Liver (tissue), 3 donors: ENCODE results near the gene PRMT7.

Experiments
- CTCF ChIP-seq: fragments of 150-350 bp; IDR thresholded peaks from 2 replicates; pipeline ENCODE4 v1.5.1; 2017; ENCODE audit warnings: improper control_type of control experiment, low read depth, low read length; ENCODE audit not compliant: missing input control
- MAX ChIP-seq: IDR thresholded peaks from 2 replicates; pipeline ENCODE4 v1.6.1; 2016; ENCODE audit warnings: antibody characterized with exemption
- REST ChIP-seq: IDR thresholded peaks from 2 replicates; pipeline ENCODE4 v1.6.1; 2016; ENCODE audit warnings: antibody characterized with exemption, mild to moderate bottlenecking
- SP1 ChIP-seq: IDR thresholded peaks from 2 replicates; pipeline ENCODE4 v1.6.1; 2018; ENCODE audit warnings: antibody characterized with exemption, mild to moderate bottlenecking
- donor health status: healthy.
- donor health status: healthy.

- TF ChIP-seq CTCF (no peak), REST (no peak), SP1 (no peak), MAX (no peak)
These were observed 70.5 kb downstream of the PRMT7 start for GRCh38 chr16:68381363-68381724.
